Activated T-cell treated with anti-CD3 and anti-CD28 coated beads for 1 hour (primary cell): Measurements from ENCODE around the gene RIIAD1.
"Not testable (repeated sequence)": the region's sequence is repeated elsewhere in the genome, so short reads cannot be mapped to it uniquely, and the experiment has no call there.

Source experiments
- DNase-seq: peaks from one replicate; pipeline ENCODE4 v3.0.0-alpha.2; 2020; ENCODE audit warnings: low read depth

The RIIAD1 gene

DNA sequence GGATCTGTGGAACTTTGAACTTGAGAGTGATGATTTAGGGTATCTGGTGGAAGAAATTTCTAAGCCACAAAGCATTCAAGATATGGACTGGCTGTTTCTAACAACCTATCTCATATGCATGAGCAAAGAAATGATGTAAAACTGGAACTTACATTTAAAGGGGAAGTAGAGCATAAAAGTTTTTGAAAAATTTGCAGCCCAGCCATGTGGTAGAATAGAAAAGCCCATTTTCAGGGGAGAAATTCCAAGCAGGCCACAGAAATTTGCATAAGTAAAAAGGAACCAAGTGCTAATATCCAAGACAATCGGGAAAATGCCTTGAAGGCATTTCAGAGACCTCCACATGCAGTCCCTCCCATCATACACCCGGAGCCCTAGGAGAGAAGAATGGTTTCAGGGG is 15.7 kb downstream of the RIIAD1 start:
- DNase-seq = no peak

- DNase-seq = no peak
These were observed 16.2 kb downstream of the RIIAD1 start for GRCh38 chr1:151737479-151737878.

DNA sequence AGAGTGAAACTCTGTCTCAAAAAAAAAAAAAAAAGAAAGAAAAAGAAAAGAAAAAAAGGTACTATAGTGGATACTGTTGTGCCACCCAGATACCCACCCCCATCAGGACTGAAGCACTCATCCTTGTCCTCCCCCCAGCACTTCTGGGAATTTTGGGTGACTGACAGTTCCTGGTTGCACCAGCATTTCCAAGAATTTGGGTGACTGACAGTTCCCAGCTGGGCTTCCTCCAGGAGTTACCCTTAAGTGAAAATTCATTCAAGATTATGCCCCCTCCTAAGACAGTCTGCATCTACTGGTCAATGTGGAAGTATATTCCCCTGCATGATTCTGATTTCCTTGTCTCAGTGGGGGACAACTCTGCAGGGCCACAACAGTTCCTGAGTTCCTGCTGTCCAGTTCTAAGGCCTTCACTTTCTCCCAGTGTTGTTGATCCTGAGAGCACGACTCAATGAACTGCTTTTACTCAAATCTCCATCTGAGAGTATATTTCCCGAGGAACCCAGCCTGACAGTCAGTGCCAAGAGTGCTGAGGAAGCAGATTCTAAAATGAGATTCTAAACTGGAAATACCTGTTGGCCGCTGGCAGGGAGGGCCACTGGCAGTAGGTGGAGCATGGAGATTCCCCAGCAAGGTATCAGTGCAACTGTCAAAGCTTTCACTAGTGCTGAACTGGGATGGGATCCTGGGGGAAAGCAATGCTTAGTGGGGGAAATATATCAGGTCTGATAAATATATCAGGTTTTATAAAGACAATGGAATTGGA is 18.5 kb downstream of the RIIAD1 start:
- no peak for DNase-seq

DNA sequence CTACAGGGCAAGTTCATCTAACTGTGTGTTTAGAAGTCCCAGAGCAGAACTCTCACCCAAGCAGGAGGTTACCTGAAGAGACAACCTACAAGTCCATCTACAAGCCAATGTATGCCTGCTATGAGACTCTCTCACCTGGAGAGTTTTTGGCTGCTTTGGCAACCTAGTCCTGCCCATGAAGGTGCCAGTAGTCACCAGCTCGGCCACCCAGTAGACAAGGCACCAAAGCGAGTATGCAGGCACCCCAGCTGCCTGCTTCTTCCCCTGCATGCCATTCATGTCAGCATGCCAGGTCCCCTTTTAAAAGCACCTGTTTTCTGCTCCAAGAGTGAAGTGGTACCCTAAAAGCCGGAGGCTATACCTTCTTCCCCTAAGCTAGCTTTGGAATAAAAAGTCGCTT is 20.2 kb downstream of the RIIAD1 start:
- no peak for DNase-seq

GRCh38 chr1:151756291-151756690 is 35.0 kb downstream of the RIIAD1 start:
- no peak for DNase-seq

GRCh38 chr1:151759241-151759640 is 37.9 kb downstream of the RIIAD1 start:
- no peak for DNase-seq

DNA sequence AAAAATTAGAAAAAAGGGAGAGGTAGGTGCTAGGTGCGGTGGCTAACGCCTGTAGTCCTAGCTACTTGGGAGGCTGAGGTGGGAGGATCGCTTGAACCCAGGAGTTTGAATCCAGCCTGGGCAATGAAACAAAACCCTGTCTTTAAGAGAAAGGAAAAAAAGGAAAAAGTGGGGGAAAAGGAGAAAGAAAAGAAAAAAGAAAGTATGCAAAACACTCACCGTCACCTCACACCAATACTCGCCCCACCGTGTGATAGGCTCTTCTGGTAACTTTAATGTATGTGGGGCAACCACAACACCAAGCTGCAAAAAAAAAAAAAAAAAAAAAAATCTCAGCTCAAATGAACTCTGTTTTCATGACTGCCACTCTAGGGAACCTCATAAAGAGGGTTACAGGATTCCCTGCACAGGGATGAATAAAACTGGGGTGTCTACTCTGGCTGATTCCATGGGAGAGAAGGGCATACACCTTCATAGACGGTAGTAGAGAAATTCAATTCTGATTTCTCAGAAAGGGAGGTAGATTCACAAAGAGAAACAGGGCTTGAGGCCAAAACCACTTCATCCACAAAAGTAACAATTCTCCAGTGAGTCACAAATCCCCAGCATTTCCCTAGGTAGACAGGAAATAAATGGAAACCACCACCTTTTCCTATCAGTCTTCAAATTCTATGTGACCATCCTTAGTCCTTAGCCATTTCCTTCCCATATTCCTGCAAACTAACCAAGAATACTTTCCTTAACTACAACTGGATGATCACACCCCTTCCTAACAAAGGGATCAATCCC is 39.5 kb downstream of the RIIAD1 start:
- no peak for DNase-seq

DNA sequence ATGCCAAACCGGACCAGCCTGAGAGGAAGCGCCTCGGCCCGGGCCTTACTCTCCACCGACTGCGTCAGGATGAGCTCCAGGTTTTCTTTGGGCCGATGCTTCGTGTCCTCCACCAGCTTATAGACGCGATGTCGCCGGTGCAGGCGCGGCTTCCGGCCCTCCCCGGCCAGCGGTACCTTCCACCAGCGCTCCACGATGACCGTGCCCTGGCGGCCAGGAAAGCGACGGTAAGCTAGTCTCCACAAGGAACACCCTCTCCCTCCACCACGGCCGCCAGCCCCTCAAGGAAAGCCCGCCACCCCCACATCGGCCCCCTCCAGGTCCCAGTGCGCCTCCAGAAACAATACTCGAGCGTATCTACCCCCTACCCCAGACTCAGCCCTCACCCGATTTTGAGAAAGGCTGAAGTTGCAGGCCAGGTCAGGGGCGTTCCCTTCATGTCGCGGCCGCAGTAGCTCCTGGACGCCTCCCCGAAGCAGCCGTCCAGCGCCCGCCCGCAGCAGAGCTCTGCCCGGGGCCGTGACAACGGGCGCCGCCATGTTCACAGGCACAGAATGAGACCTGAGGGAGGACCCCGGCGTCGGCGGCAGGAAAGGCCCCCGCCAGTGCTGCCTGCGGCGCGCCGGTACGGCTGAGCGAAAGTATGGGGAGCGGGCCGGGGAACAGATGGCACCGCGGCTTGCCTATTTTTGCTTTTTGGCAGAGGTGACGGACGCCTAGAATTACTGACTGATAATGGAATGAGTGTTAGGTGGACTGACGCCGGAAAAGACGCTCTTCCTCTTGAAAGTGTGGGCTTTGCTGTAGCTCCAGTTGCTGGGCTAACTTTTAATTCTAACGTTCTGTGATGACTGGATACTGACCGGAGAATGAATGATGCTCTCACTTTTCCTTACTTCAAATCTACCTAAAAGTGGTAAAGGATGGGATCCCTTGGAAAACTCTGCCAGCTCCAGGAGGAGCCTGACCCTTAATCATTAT is 41.9 kb downstream of the RIIAD1 start, which contains the start of gene MRPL9:
MRPL9 (minus strand) TSS at position 556 of the 981 bp plus-strand sequence; CDS start at position 539, 17 bp downstream.
- DNase-seq = peak; percentile 76

DNA sequence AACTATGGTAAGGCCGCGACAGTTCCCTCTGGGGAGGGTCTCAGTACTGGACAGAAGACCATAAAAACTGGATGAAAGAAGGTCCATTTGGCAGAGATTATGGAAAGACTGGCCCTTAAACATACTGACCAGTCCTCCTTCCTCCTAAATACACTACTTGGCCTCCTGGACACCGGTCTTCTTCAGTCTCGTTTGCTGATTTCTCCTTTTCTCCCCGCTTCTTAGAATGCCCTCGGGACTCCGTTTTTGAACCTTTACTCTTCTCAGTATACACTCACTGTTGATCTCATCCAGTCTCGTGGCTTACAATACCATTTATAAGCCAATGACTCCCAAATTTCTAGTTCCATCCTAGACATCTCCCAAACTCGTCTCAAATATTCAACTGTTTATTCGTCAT is 42.7 kb downstream of the RIIAD1 start:
- DNase-seq = no peak

- DNase-seq = not testable (repeated sequence)
These were observed 47.2 kb downstream of the RIIAD1 start for GRCh38 chr1:151768351-151769066.

GRCh38 chr1:151769270-151769669 is 47.9 kb downstream of the RIIAD1 start:
- not testable (repeated sequence) for DNase-seq

DNA sequence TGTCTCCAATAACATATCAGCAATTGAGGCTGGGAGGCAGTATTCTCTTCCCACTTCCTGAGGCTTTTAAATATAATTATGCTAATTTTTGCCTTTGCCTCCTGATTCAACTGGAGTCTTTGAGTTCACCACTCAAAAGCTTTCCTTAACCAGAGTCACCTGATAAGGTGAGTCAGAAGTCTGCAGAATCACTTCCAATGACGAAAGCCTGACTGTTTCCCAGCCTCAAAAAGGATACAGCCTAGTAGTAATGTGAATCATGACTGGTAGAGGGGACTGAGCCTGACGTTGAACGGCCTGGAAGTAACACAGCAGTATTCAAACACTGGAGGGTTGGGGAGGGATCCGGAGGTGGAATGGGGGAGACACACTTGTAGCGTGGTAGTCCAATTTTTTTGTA is 52.4 kb downstream of the RIIAD1 start:
- DNase-seq = no peak

DNA sequence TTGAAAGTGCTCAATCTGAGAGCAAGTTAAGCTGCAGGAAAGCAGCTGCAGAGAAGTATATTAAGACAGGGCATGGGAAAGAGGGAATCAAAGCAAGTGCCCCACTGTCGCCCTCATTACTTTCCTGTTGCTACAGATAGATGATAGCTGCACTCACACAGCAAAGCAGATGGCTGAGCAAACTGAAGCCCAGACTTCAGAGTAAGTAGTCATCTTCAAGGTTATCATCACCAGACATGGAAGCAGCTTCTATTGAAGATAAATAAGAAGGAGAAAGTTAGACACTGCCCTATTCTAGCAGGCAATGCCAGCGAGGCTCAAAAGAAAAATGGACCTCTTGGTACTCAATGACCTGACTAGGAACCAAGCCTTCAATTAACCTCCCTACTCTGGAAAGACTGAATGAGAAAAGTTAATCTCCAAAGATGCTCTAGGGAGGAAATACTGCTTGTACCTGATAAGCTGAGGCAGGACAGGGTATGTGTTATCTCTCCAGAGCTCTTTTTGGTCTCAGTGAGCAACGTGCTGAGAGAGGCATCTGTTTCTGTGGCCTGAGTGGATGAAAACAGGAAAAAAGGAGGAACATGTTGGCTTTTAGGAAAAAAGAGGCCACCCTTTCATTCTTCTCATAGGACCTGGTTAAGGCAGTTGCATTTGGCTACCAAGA is 53.1 kb downstream of the RIIAD1 start:
- DNase-seq = no peak

GRCh38 chr1:151775894-151776664 is 54.8 kb downstream of the RIIAD1 start:
- DNase-seq = no peak

DNA sequence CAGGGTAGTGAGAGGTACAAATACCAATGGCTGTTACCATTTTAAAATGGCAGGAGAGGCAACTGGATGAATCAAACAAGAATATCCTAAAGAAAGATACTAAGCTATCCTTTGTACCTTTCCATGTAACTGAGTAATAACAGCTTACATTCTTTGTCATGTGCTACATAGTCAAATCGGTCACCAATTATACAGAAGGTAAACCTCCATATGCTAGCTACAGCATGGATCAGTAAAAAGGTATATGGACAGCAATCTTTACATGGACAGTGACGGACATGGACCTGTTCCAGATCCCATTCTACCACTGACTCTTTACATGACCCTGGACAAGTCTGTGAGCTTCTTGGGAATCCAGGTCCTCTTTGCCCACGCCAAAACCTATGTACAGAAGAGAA is 55.3 kb downstream of the RIIAD1 start:
- DNase-seq = no peak

DNA sequence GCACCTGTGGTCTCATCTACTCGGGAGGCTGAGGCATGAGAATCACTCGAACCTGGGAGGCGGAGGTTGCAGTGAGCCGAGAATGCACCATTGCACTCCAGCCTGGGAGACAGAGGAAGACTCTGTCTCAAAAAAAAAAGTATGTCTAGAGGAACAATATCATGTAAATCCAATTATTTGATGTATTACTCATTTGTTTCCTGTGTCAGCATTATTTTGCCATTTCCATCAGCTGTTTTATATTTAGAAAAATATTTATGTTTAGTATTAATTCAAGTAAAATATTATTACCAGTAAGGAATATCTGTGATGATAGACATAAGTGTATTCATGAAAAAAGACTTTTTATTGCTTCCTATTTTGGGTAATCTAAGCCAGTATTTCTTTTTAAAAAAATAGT is 56.0 kb downstream of the RIIAD1 start:
- DNase-seq = no peak
